HL-60 (cell line): ENCODE results near the gene BABAM2.

Source experiments
- DNase-seq, 2 experiments: peaks; one replicate each; pipeline ENCODE4 v3.0.0-alpha.2; 2010 to 2020; ENCODE audit warnings: low read depth in 1 of 2, low spot score in 1 of 2
- H3K27ac ChIP-seq: fragments of 250-450 bp; sonication (Bioruptor Pico); replicated peaks from 2 replicates; pipeline ENCODE4 v1.5.1; 2020; ENCODE audit warnings: mild to moderate bottlenecking, moderate library complexity
- H3K27me3 ChIP-seq: fragments of 250-450 bp; sonication (Bioruptor Pico); 2 replicates; pipeline ENCODE4 v1.5.1; 2021; ENCODE audit warnings: mild to moderate bottlenecking, moderate library complexity; ENCODE audit not compliant: insufficient read depth, poor library complexity, severe bottlenecking
- H3K4me3 ChIP-seq: replicated peaks from 2 replicates; pipeline ENCODE4 v1.5.1; 2011; ENCODE audit warnings: mild to moderate bottlenecking, control low read depth, low read length; ENCODE audit not compliant: insufficient read depth
- GABPA ChIP-seq: IDR thresholded peaks from 2 replicates; pipeline ENCODE4 v1.6.1; 2012; ENCODE audit warnings: low read depth
- POLR2AphosphoS5 ChIP-seq: IDR thresholded peaks from 2 replicates; pipeline ENCODE4 v1.6.1; 2012; ENCODE audit warnings: low read depth
- SPI1 ChIP-seq: IDR thresholded peaks from 2 replicates; pipeline ENCODE4 v1.6.1; 2012; ENCODE audit warnings: low read depth, mild to moderate bottlenecking, borderline replicate concordance
- TF ChIP-seq, protein P1 (sequence below): IDR thresholded peaks from one replicate; pipeline ENCODE4 v1.5.1; 2011; ENCODE audit warnings: low read length, control low read depth, inconsistent platforms; ENCODE audit not compliant: insufficient read depth
- TF ChIP-seq, protein P2 (sequence below): IDR thresholded peaks from 2 replicates; pipeline ENCODE4 v1.6.1; 2012; ENCODE audit warnings: low read depth; ENCODE audit not compliant: insufficient replicate concordance

BABAM2 gene

DNA sequence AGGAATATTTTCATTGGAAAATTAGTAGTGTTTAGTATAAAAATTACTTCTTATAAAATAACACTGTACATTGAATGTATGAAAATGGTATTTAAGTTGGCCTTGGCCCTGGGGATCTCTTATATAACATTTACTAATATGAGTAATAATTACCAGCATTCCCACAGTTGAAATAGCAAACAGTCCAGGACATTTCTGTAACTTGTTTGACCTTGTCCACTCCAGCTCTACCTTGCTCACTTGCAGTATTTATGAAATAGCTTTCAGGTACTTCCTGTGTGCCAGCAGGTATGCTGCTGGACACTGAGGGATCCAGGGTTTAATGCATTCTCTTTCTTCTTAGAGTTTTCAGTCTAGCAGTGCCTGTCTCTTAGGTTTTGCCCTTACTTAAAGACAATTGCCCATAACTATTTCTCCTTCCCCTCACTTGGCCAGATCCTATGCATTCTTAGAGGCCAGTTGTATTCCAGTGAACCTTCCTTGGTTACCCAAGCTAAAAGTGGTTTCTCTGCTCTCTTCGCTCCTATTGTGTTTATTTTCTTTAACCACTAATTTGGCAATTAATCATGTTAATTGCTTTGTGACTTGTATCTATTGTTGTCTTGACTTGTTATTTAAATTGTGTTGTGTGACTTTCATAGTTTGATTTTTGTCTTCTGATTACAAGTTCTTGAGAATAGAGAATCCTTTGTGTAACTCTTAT, 25.9 kb downstream of the BABAM2 start:
- H3K27me3 ChIP-seq: no peaks in the 10 kb centered on the region
- no peak overlapping the region for H3K4me3 ChIP-seq
- TF ChIP-seq, protein P1, sequence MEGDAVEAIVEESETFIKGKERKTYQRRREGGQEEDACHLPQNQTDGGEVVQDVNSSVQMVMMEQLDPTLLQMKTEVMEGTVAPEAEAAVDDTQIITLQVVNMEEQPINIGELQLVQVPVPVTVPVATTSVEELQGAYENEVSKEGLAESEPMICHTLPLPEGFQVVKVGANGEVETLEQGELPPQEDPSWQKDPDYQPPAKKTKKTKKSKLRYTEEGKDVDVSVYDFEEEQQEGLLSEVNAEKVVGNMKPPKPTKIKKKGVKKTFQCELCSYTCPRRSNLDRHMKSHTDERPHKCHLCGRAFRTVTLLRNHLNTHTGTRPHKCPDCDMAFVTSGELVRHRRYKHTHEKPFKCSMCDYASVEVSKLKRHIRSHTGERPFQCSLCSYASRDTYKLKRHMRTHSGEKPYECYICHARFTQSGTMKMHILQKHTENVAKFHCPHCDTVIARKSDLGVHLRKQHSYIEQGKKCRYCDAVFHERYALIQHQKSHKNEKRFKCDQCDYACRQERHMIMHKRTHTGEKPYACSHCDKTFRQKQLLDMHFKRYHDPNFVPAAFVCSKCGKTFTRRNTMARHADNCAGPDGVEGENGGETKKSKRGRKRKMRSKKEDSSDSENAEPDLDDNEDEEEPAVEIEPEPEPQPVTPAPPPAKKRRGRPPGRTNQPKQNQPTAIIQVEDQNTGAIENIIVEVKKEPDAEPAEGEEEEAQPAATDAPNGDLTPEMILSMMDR: no peak
- TF ChIP-seq, protein P2, sequence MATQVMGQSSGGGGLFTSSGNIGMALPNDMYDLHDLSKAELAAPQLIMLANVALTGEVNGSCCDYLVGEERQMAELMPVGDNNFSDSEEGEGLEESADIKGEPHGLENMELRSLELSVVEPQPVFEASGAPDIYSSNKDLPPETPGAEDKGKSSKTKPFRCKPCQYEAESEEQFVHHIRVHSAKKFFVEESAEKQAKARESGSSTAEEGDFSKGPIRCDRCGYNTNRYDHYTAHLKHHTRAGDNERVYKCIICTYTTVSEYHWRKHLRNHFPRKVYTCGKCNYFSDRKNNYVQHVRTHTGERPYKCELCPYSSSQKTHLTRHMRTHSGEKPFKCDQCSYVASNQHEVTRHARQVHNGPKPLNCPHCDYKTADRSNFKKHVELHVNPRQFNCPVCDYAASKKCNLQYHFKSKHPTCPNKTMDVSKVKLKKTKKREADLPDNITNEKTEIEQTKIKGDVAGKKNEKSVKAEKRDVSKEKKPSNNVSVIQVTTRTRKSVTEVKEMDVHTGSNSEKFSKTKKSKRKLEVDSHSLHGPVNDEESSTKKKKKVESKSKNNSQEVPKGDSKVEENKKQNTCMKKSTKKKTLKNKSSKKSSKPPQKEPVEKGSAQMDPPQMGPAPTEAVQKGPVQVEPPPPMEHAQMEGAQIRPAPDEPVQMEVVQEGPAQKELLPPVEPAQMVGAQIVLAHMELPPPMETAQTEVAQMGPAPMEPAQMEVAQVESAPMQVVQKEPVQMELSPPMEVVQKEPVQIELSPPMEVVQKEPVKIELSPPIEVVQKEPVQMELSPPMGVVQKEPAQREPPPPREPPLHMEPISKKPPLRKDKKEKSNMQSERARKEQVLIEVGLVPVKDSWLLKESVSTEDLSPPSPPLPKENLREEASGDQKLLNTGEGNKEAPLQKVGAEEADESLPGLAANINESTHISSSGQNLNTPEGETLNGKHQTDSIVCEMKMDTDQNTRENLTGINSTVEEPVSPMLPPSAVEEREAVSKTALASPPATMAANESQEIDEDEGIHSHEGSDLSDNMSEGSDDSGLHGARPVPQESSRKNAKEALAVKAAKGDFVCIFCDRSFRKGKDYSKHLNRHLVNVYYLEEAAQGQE: no peak
- TF ChIP-seq POLR2AphosphoS5: no peak
- no peak for TF ChIP-seq GABPA
- no peak for TF ChIP-seq SPI1
- DNase-seq: no peak
- H3K27ac ChIP-seq: no peak overlapping the region

DNA sequence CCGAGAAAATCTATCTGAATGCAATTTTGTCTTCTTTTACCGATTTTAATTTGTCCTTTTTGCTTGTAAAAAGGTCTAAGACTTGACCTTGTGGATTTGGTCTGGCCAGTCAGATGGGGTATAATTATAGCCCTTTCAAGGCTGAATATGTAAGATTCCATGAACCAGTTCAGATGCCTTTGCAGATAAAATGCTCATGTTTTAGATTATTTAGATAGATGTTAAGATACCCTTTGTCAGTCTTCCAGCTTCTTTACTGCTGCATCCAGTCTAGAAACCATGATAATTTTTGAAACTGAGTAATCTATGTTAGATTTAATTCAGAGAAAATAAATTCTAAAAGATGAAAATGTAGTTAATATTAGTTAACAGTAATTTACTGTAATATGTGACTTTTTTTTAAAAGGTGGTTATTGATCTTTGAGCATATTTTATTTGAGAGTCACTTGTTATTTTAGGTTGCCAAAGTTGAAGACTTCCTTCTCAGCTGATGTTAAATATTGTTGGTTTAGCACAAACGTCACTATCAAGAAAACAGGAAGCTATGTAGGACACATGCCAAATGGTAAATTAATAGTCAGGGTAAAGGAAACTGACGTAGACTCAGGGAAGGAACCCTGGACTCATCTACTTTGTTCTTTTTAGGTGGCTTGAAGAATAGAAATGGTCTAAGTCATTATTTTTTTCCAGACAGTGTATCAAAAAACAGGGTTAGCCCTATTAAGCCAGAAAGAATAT, 29.8 kb downstream of the BABAM2 start:
- peak overlapping the region; percentile 18 for H3K27ac ChIP-seq

DNA sequence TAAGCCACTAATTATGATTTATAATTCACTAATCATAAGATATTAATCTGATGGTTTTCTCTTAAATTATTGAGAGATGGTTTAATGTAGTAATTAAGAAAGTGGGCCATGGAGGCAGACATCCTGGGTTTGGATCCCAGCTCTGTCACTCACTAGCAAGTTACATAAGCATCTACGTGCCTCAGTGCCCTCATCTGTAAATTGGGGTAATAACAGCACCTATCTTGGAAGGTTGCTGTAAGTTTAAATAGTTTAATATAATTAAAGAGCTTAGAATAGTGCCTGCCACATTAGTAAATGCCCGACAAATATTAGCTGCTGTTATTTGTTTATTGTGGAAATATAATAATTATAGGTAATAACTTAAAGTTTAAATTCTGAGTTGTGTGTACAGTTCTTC, 30.9 kb downstream of the BABAM2 start:
- Histone ChIP-seq H3K27ac (no peak overlapping the region), H3K4me3 (no peak overlapping the region), H3K27me3 (no peaks in the 10 kb centered on the region)
- no peak for DNase-seq
- TF ChIP-seq, protein P1: no peak

More for the DNA sequence above, 29.8 kb downstream of the BABAM2 start:
- peak in 1 of 2 experiments; percentile 16 for DNase-seq
- H3K4me3 ChIP-seq: no peak overlapping the region
- H3K27me3 ChIP-seq: no peaks in the 10 kb centered on the region
- TF ChIP-seq, protein P1: no peak
- peak; percentile 21; the same call in 1 of the 2 replicates for TF ChIP-seq SPI1

DNA sequence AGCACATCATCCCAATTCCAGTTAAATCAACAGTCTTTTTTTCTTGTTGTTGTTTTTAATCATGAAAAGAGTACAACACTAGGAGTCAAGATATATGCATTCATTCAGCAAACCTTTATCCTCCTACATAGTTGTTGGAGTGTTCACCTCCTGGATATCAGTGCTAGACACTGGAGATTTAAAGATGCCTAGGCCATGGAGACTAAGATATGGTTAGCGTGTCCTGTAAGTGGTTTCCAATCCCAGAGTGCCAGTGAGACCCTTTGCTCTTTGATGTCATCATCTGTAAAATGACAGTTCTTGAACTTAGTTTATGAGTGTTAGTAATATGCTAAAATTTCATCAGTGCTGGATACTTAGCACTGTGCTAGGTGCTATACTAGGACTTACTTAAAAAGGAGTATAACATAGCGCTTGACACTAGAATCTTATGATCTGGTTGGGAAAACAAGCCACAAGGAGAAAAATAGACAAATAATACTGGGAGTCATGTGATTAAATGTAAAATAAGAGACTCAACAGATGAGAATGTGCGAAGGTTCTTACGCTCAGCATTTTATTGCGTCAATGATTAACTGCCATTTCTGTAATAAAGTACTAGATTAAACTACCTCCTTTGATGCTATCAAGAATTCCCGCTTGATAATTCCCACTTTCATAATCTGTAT, 31.5 kb downstream of the BABAM2 start:
- Histone ChIP-seq H3K4me3 (no peak overlapping the region), H3K27me3 (no peaks in the 10 kb centered on the region), H3K27ac (no peak overlapping the region)
- TF ChIP-seq POLR2AphosphoS5 (no peak), GABPA (no peak), SPI1 (no peak)
- TF ChIP-seq, protein P1: no peak
- TF ChIP-seq, protein P2: no peak
- no peak for DNase-seq
